Measurements from ENCODE around the gene HOXB3.
A peak's percentile ranks its signal among the peaks of the same experiment; 100 is the strongest.

- TF ChIP-seq CTCF (IDR thresholded peaks at IDR 0.05; ENCODE audit: insufficient read depth, low read depth, low read length) (no peak), EZH2 (IDR thresholded peaks at IDR 0.05; ENCODE audit: insufficient read depth, low read length) (peak; percentile 71)
Measured at GRCh38 chr17:48612854-48613691, 23.0 kb upstream of the HOXB3 start.

All from astrocyte (in vitro differentiated cells and primary cell).